ENCODE data around the gene SLC10A7. TPM values are rescaled to one million over a fixed set of nuclear protein-coding genes. Genes with fewer than 3 reads are reported as not detected.

The SLC10A7 gene
- total RNA-seq, 1 experiment from 2014 or later = 3.9 TPM

GRCh38 chr4:146514651-146515357 is 6.9 kb downstream of the SLC10A7 start:
- Histone ChIP-seq H3K9me3 (ENCODE audit: control insufficient read depth, low read depth, low read length) (no peaks in the 10 kb centered on the region), H2AFZ (ENCODE audit: low read length) (no peak overlapping the region), H3K4ac (ENCODE audit: low read depth, low read length) (no peak overlapping the region), H4K91ac (ENCODE audit: insufficient read length, low read depth, low read length) (no peak overlapping the region), H3T11ph (ENCODE audit: low read length) (no peak overlapping the region), H2BK120ac (ENCODE audit: low read depth, low read length, poor library complexity, severe bottlenecking) (no peak overlapping the region), H3K79me1 (ENCODE audit: insufficient read depth, low read depth, low read length, poor library complexity, severe bottlenecking) (no peaks in the 10 kb centered on the region), H2BK20ac (ENCODE audit: low read depth, low read length, poor library complexity, severe bottlenecking) (no peak overlapping the region), H3K18ac (ENCODE audit: insufficient read length, low read depth, low read length) (no peak overlapping the region), H4K8ac (replicated peaks; ENCODE audit: insufficient read length, low read depth, low read length) (no peak overlapping the region), H3K23me2 (ENCODE audit: insufficient read length, low read depth, low read length, poor library complexity, severe bottlenecking) (no peaks in the 10 kb centered on the region), H3K4me2 (ENCODE audit: insufficient read depth, insufficient read length, low read length) (no peak overlapping the region), H2AK5ac (ENCODE audit: insufficient read length, low read length) (no peak overlapping the region), H3K14ac (ENCODE audit: insufficient read depth, low read length) (no peak overlapping the region), H2BK5ac (ENCODE audit: insufficient read length, low read length) (no peak overlapping the region), H3K23ac (ENCODE audit: insufficient read length, low read depth, low read length) (no peak overlapping the region), H2BK12ac (ENCODE audit: insufficient read length, low read depth, low read length) (no peak overlapping the region), H3K27ac (ENCODE audit: insufficient read length, low read depth, low read length) (no peak overlapping the region), H3K79me2 (ENCODE audit: insufficient read depth, low read length) (peaks cover 2% of the 10 kb centered on the region; the same call in 1 of the 2 replicates), H3K56ac (ENCODE audit: insufficient read length, low read depth, low read length) (no peak overlapping the region), H3K27me3 (ENCODE audit: insufficient read depth, low read length) (peaks cover 2% of the 10 kb centered on the region; the same call in 1 of the 2 replicates), H4K5ac (ENCODE audit: insufficient read length, low read depth, low read length) (no peak overlapping the region), H3K9ac (ENCODE audit: extremely low read depth, insufficient read length, low read length) (no peak overlapping the region), H2BK15ac (ENCODE audit: low read depth, low read length) (no peak overlapping the region), H4K20me1 (ENCODE audit: control insufficient read depth, insufficient read depth, insufficient read length) (no peaks in the 10 kb centered on the region), H3K4me1 (ENCODE audit: insufficient read depth, low read length) (no peaks in the 10 kb centered on the region)
- no peaks in the 10 kb centered on the region for H3K36me3 Mint-ChIP-seq (ENCODE audit: insufficient read depth in 1 of 3, low read depth in 3 of 3)
- H3K9me3 Mint-ChIP-seq = no peaks in the 10 kb centered on the region; a peak in 1 of 5 replicates
- no peak overlapping the region for H3K4me3 Mint-ChIP-seq
- H3K27ac Mint-ChIP-seq = no peak overlapping the region
- no peaks in the 10 kb centered on the region; the same call in 1 of the 2 replicates for H3K27me3 Mint-ChIP-seq (ENCODE audit: low read depth)
- no CpG with 5 or more reads among the region's 7 CpGs for WGBS (ENCODE audit: extremely low coverage, insufficient read length, low lambda C conversion rate)
- DNase-seq = peak; percentile 28
- no peaks in the 10 kb centered on the region for H3K4me1 Mint-ChIP-seq
- TF ChIP-seq CTCF (conservative IDR thresholded peaks at IDR 0.05) = peak; percentile 36; the same call in 1 of the 3 replicates
